Amniotic stem cell (primary cell): Measurements from ENCODE around the gene SMIM10.
"Not testable (repeated sequence)": the region's sequence is repeated elsewhere in the genome, so short reads cannot be mapped to it uniquely, and the experiment has no call there.

ENCODE experiments used
- DNase-seq: peaks from one replicate; lab custom pipeline; 2025; lab: John Stamatoyannopoulos, UW

The SMIM10 gene

DNA sequence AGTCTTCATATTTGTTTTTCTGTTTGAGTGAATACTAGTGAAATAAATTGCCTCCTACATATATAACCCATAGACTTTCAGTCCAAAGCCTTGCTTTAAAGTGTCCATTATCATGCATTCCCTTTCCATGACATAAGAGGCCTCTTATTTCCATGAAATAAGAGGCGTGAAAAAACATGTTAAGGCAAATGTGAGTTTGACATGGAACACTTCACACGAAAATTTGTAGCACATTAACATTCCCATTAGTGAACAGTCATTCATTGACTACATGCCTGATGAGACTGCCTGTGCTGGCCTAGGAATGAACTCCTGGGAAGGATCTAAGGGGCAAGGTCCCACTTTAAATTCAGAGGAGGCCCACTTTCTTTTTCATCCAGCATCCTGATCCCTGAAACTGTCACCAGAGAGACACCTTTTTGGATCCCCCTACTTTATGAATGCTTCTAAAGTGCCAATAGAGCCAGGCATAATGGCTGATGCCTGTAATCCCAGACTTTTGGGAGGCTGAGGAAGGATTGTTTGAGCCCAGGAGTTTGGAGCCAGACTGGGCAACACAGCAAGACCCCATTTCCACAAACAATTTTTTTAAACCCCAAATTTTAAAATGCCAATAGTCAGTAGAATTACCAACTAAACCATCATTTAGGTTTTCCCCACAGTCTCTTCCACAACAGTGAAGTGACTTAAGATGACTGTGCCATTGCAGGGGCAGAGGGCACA, 24.9 kb downstream of the SMIM10 start:
- DNase-seq = no peak

DNA sequence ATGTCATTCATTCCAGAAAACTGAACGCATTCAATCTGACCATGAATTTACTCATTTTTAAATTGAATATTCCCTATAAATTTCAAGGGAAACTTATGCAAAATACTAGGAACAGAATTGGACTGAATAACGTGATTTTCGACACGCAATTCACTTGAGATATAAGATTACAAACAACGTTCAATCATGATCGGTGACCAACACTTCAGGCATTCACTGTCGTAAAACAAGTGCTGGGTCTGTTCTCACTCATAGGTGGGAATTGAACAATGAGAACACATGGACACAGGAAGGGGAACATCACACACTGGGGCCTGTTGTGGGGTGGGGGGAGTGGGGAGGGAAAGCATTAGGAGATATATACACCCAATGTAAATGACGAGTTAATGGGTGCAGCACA, 29.1 kb downstream of the SMIM10 start:
- not testable (repeated sequence) for DNase-seq

DNA sequence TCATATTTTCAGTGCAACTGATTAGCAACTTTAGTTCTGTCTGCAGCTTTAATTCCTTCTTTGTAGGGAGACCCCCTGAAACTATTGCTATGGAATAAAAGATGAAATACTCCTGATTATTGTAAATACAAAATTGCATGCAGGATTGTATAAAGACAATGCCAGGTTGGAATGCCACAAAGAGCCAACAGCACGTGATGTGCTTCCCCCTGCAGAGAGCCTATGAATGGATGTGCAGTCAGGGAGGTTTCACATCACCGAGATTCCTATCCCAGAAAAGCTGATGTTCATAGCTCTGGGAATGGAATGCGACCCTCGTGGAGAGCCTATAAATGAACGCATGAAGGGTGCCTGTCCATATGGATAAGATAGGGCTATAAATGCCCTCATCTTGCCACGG, 33.0 kb downstream of the SMIM10 start:
- not testable (repeated sequence) for DNase-seq

DNA sequence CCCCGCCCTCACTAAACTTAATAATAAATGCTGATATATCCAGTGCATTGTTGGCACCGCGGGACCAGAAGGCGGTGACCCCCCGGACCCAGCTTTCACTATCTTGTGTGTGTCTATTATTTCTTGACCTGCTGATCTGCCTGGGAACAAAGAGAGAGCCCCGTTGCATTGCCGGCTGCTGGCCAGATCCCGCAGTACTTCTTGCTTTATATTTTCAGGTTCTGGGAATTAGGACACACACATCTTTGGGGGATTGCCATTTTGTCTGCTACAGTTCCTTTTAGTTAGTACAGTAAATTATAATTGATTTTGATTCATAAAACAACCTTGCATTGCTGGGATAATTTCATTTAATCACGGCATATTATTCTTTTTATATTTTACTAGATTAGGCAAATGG, 33.7 kb downstream of the SMIM10 start:
- DNase-seq = no peak

DNA sequence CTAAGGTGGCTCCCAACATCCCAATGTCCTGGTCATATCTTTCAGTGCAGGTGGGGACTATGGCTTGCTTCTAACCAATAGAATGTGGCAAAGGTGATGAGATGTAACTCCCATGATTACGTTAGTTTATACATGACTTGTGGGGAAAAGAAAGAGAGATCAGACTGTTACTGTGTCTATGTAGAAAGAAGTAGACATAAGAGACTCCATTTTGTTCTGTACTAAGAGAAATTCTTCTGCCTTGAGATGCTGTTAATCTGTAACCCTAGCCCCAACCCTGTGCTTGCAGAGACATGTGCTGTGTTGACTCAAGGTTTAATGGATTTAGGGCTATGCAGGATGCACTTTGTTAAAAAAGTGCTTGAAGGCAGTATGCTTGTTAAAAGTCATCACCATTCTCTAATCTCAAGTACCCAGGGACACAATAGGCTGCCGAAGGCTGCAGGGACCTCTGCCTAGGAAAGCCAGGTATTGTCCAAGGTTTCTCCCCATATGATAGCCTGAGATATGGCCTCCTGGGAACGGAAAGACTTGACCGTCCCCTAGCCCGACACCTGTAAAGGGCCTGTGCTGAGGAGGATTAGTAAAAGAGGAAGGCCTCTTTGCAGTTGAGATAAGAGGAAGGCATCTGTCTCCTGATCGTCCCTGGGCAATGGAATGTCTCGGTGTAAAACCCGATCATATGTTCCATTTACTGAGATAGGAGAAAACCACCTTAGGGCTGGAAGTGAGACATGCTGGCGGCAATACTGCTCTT, 39.6 kb downstream of the SMIM10 start:
- not testable (repeated sequence) for DNase-seq

DNA sequence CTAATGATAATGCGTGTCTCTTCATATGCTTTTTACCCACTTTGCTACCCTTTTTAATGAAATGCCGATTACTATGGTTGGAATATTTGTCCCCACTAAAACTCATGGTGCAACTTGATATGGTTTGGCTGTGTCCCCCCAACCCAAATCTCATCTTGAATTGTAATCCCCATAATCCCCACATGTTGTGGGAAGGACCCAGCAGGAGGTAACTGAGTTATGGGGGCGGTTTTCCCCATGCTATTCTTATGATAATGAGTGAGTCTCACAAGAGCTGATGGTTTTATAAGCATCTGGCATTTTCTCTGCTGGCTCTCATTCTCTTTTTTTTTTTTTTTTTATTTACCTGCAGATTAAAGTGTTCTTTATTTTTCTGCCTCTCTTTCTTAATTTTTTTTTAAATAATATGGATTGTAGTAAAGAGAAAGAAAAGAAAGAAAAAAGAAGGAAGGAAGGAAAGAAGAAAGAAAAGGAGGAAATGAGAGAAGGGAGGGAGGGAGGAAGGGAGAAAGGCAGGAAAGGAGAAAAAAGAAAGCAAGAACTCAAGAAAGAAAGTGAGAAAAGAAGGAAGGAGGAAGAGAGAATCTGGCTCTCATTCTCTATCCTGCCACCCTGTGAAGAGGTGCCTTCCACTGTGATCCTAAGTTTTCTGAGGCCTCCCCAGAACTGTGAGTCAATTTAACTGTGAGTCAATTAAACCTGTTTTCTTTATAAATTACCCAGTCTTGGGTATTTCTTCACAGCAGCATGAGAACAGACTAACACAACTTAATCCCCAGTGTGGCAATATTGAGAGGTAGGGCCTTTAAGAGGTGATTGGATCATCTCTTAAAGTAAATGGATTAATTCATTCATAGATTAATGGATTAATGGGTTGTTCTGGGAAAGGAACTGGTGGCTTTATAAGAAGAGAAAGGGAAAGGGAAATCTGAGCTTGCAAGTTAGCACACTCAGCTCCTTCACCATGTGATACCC, 50.6 kb downstream of the SMIM10 start:
- not testable (repeated sequence) for DNase-seq
